Fibroblast of the aortic adventitia (primary cell): ENCODE data around the gene IFRD2. TPM values are rescaled to one million over a fixed set of nuclear protein-coding genes. Genes with fewer than 3 reads are reported as not detected.
A peak's percentile ranks its signal among the peaks of the same experiment; 100 is the strongest.
"Not testable (repeated sequence)": the region's sequence is repeated elsewhere in the genome, so short reads cannot be mapped to it uniquely, and the experiment has no call there.

Experiments used
- DNase-seq: peaks from one replicate; pipeline ENCODE4 v3.0.0-alpha.2; 2010; ENCODE audit warnings: low read depth
- H3K4me3 ChIP-seq: 2 replicates; pipeline ENCODE4 v1.5.1; 2011; ENCODE audit warnings: low read depth, mild to moderate bottlenecking, control low read depth, low read length, moderate library complexity
- total RNA-seq: library from RNA; depleted of rRNA; stranded (reverse); fragments of >200 nt; gene quantifications from 2 replicates; pipeline ENCODE4 v1.2.3, GENCODE V29; 2012; ENCODE audit warnings: low replicate concordance
- TF ChIP-seq, protein P1 (sequence below): IDR thresholded peaks from 2 replicates; pipeline ENCODE4 v1.5.1; 2011; ENCODE audit warnings: mild to moderate bottlenecking, low read length, control low read depth, inconsistent platforms; ENCODE audit not compliant: insufficient read depth

Gene IFRD2
- total RNA-seq, 1 donor: 72.7 TPM

DNA sequence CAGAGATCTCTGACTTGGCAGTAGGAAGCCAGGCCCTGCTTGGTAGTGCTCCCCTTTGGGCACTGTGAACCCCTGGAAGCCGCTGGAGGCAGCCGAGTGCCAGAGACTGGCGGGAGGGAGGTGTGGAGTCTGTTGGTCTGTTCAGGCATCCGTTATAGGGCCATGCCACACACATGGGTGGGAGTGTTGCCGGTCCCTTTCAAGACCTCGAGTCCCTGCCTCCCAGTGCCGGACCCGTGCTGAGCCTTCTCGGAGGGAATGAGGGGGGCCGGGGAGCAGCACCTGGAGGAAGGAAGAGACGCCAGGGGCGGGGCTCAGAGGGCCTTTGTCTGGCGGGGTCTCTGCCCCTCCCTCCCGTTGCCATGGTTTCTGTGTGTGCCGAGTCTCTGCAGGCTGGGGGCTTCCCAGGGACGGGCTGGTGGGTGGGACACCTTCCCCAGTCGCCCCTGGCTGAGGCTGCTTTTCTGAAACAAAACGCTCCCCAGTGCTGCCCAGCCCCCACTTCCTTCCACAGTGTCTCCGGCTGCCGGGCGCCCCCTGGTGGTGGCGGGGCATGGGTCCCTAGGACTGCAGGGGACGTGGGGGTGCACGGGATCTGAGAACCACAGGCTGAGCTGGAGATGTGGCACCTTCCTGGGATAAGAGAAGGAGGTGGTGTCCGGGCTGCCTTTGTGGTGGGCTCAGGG is 46.3 kb downstream of the IFRD2 start:
- TF ChIP-seq, protein P1, sequence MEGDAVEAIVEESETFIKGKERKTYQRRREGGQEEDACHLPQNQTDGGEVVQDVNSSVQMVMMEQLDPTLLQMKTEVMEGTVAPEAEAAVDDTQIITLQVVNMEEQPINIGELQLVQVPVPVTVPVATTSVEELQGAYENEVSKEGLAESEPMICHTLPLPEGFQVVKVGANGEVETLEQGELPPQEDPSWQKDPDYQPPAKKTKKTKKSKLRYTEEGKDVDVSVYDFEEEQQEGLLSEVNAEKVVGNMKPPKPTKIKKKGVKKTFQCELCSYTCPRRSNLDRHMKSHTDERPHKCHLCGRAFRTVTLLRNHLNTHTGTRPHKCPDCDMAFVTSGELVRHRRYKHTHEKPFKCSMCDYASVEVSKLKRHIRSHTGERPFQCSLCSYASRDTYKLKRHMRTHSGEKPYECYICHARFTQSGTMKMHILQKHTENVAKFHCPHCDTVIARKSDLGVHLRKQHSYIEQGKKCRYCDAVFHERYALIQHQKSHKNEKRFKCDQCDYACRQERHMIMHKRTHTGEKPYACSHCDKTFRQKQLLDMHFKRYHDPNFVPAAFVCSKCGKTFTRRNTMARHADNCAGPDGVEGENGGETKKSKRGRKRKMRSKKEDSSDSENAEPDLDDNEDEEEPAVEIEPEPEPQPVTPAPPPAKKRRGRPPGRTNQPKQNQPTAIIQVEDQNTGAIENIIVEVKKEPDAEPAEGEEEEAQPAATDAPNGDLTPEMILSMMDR: peak; percentile 99
- H3K4me3 ChIP-seq: peak overlapping the region; percentile 51
- DNase-seq: peak; percentile 82

DNA sequence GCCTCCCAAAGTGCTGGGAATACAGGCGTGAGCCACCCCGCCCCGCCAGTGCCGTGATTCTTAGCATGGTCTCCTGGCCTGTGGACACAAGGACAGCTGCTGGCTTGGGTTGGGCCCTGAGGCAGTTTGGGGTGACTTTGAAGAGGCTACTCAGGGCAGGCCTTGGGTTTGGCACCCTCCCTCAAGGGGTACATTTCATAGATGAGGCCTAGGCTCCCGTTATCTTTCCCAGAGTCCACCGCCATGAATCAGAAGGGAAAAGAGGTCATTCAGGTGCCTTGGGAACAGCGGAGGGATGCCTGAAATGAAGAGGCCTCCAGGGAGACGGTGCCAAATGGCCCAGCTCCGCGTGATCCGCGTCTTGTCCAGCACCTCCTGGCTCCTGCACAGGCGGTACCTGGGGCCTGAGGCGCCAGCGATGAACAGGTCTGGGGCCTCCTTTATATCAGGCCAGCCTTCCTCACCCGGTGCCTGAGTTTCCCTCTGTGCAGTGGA is 46.9 kb downstream of the IFRD2 start:
- DNase-seq: no peak
- peak overlapping the region; percentile 51 for H3K4me3 ChIP-seq
- TF ChIP-seq, protein P1: no peak

DNA sequence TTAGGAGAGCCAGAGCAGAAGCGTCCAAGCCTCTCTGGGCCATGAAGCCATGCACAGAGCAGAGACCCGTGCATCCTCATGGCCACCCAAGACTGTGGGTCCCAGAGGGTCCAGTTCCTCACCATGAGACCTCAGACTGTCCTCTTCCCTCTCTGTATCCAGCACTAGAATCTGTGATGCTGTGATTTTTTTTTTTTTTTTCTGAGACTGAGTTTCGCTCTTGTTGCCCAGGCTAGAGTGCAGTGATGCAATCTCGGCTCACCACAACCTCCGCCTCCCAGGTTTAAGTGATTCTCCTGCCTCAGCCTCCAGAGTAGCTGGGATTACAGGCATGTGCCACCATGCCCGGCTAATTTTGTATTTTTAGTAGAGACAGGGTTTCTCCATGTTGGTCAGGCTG is 47.4 kb downstream of the IFRD2 start:
- not testable (repeated sequence) for DNase-seq

DNA sequence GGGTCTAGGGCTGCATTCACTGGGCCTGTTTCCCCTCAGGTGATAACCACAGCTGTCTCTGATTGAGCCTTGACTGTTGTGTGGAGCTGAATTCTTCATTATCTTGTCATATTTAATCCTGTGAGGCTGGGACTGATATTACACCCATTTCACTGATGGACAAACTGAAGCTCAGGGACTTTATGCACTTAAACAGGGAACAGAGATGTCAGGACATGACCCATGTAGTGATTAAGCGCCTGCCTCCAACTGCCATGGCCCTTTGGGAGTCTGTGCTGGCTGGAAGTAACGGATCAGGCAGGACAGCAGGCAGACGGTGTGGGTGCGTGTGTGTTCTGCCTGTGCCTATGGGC is 48.7 kb downstream of the IFRD2 start:
- H3K4me3 ChIP-seq: no peak overlapping the region

More for the DNA sequence above, 47.4 kb downstream of the IFRD2 start:
- H3K4me3 ChIP-seq: not testable (repeated sequence)

DNA sequence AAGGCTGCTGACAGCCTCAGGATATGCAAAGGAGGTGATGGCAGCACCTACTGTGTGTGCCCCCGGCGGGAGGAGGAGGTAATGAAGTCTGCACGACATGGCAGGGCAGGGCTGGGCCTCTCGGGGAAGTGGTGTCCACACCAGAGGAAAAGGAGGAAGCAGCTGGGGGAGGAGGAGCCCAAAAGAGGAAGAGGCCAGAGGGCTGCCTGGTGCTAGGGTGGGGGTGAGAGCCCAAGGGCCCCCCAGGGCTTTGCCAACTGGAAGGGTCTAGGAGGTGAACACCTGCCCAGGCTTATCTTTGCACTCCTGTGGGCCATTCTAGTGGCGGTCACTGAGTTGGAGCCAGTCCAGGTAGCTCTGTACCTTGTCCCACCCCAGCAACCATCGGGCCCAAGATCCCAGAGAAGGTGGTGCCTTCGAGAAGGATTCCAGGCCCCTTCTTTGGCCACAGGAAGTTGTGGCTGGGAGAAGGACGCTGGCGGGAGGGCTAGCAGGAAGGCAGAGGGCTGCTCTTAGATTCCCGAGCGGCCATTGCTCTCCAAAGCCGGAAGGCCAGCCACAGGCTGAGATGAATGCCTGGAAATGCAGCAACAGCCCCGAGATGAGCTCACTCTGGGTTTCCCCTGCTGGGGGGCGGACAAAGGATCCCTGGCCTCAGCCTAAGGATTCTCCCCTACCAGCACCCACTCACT is 49.2 kb downstream of the IFRD2 start:
- DNase-seq: peak; percentile 59
- peak overlapping the region; percentile 22 for H3K4me3 ChIP-seq
- TF ChIP-seq, protein P1: no peak

More for the DNA sequence above, 48.7 kb downstream of the IFRD2 start:
- TF ChIP-seq, protein P1: no peak
- DNase-seq: no peak

DNA sequence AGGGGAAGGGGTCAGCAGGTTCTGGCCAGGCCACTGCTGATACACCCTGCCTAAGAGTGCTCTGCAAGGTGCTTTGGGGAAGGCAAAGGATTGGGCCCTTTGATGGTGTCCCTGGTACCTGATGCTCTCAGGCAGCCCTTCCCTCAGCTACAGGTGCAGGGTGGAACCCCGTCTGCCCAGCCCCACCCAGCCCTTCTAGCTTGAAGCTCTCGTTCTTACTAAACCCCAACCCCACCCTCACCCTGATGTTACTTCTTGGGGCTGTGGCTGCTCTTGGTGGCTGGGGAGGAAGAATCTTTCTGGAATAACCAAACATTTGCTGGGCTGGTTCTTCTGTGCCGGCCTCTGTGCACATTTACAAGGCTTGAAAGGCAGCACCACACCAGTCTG is 49.9 kb downstream of the IFRD2 start:
- DNase-seq: no peak
- H3K4me3 ChIP-seq: no peak overlapping the region
- TF ChIP-seq, protein P1: no peak

DNA sequence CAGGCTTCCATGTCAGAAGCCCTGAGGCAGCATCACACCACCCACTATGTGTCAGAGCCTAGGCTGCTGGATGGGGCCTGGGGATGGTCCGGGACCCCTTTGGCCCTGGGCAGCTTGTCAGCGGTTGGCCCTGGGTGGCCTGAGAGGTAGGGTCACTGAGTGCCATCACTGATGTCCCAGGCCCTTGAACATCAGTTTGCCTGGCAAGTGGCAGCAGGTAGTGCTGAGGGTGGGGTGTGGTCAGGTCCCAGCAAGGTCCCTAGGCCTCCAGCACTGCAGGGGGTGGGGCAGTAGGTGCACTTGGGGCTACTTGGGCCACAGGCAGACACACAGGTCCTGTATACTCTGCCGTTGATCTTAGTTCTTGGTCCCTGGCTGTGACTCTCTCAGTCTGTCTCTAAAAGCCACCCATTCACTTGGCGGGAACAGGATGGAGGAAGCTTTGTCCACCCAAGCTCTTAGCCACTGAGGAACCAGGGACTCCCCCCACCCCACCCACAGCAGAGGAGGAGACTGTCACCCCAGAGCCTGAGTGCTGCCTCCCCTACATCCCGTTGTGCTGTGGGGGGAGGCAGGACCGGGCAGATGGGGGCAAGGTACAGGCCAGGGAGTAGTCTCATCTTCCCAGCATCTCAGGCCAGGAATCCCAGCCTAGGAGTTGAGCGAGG is 50.4 kb downstream of the IFRD2 start:
- no peak for DNase-seq
- TF ChIP-seq, protein P1: no peak
- H3K4me3 ChIP-seq: no peak overlapping the region
